Left lung (tissue), 10 donors: ENCODE measurements around the gene GET4. TPM values are rescaled to one million over a fixed set of nuclear protein-coding genes. Genes with fewer than 3 reads are reported as not detected.

Source experiments
- ATAC-seq: fragments of 200-7000 bp; cut with Tn5 transposase; one replicate; pipeline ENCODE4 v1.9.1; 2020; ENCODE audit warnings: moderate library complexity
- DNase-seq, 4 donors: peaks; one replicate each; pipeline ENCODE4 v3.0.0-alpha.2; 2013 to 2020
- H3K27ac ChIP-seq, 2 donors: fragments of 200-600 bp; sonication (generic) in 1 of 2; one replicate each; pipeline versions ENCODE4 v1.5.0 to v1.8.0; 2020 to 2021
- H3K27me3 ChIP-seq, 2 donors: fragments of 200-600 bp; sonication (generic) in 1 of 2; one replicate each; pipeline versions ENCODE4 v1.5.0 to v1.8.0; 2020 to 2021
- H3K36me3 ChIP-seq, 2 donors: fragments of 200-600 bp; sonication (generic) in 1 of 2; one replicate each; pipeline versions ENCODE4 v1.5.0 to v1.8.0; 2020 to 2021
- H3K4me1 ChIP-seq, 2 donors: fragments of 200-600 bp; one replicate each; pipeline ENCODE4 v1.8.0; 2021
- H3K4me3 ChIP-seq, 2 donors: fragments of 200-600 bp; sonication (generic) in 1 of 2; one replicate each; pipeline versions ENCODE4 v1.5.0 to v1.8.0; 2020 to 2021; ENCODE audit warnings: mild to moderate bottlenecking in 1 of 2
- H3K9me3 ChIP-seq, 2 donors: fragments of 200-600 bp; sonication (generic) in 1 of 2; one replicate each; pipeline versions ENCODE4 v1.5.0 to v1.8.0; 2020 to 2021
- intact Hi-C, 2 donors: fragments of 100-400 bp; cut with DNase I; formaldehyde crosslinking; loops; one replicate each; pipeline versions ENCODE4 v1.11.2 to v1.14.2; 2022
- polyA plus RNA-seq, 6 donors: library from polyadenylated mRNA; unstranded; fragments of 120-200 nt; gene quantifications; one replicate each; pipeline ENCODE4 v1.2.1, GENCODE V29; 2013; ENCODE audit not compliant: insufficient read length in 6 of 6
- total RNA-seq, 2 donors: library from RNA; stranded (reverse); fragmentation: NEBNext Ultra II Directional; extraction: Animal tissue kit (Norgen Biotek cat#: 25700); gene quantifications; one replicate each; pipeline ENCODE4 v1.2.1, GENCODE V29; 2021
- TF ChIP-seq, protein P1 (sequence below), 2 donors: fragments of 200-600 bp; sonication (generic) in 1 of 2; IDR thresholded peaks; one replicate each; pipeline versions ENCODE4 v1.5.0 to v1.8.0; 2021; ENCODE audit warnings: antibody characterized with exemption in 2 of 2
- donor health status: DM: no; HTN: yes; CAD: no.
- donor health status: DM: no; HTN: no; CAD: no.

The GET4 gene
- total and polyA plus RNA-seq, 8 donors, result 25.0 to 39.0 (median 31.1) TPM

DNA sequence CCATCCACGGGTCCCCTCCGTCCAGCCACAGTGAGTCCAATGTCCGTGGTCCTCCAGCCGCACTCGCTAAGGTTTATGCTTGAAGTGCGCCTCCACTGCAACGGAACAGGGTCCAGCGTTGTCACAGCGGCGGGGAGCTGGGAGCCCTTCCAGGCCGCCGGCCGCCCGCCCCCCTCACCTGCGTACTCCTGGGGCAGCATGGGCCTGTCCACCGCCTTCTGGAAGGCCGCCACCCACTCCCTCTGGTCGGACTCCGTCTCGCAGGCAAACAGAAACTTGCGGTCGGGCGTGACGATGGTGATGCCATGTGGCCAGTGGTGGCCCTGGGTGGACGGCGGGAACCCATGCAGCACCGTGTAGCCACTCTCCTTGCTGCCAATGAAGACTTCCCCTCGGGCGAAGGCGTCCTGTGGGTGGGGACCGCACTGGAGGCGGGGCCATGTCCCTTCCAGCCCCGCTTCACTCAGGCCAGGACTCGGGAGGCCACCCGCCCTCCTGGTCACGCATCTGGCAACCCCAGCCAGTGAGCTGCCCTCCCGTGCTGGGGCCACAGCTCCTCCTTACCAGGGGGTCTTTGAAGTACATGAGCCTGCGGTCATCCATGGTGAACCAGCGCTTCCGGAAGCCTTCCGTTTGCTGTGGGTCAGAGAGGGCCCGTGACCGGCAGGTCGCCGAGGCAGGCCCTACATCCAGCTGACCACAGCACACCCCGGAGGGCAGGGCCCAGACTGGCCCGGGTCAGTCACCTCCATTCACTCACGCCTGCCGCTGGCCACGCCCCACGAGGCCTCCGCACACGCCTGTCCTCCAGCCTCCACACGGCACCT lies 22.7 kb downstream of the GET4 start:
- DNase-seq (peak in 1 of 4 donors; percentile 62), ATAC-seq (no peak)
- Histone ChIP-seq H3K36me3 (peaks cover 0 to 70% of the 10 kb centered on the region in 2 donors), H3K27me3 (peaks cover 0 to 7% of the 10 kb centered on the region in 2 donors), H3K9me3 (no peaks in the 10 kb centered on the region), H3K27ac (no peak overlapping the region), H3K4me1 (peaks cover 0 to 19% of the 10 kb centered on the region in 2 donors), H3K4me3 (no peak overlapping the region)
- TF ChIP-seq, protein P1, sequence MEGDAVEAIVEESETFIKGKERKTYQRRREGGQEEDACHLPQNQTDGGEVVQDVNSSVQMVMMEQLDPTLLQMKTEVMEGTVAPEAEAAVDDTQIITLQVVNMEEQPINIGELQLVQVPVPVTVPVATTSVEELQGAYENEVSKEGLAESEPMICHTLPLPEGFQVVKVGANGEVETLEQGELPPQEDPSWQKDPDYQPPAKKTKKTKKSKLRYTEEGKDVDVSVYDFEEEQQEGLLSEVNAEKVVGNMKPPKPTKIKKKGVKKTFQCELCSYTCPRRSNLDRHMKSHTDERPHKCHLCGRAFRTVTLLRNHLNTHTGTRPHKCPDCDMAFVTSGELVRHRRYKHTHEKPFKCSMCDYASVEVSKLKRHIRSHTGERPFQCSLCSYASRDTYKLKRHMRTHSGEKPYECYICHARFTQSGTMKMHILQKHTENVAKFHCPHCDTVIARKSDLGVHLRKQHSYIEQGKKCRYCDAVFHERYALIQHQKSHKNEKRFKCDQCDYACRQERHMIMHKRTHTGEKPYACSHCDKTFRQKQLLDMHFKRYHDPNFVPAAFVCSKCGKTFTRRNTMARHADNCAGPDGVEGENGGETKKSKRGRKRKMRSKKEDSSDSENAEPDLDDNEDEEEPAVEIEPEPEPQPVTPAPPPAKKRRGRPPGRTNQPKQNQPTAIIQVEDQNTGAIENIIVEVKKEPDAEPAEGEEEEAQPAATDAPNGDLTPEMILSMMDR (IDR thresholded peaks at IDR 0.05), result no peak
- intact Hi-C loops, result no loop called here

DNA sequence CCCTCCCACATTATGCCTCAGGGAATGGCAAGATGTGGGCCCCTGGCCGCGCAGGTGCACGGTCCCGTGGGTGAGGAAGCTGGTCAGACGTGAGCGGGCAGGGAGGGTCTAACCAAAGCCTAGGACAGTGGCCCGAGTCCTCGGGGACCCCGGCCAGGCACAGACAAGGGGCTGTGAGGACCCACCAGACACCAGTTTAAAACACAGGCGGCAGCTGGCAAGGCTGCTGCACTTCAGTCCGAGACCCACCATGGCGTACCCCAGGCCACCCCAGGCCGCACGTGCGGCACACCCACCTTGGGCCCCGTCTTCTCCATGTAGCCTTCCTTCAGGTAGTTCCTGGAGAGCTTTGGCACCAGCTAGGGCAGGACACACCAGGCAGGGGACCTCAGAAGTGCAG lies 23.5 kb downstream of the GET4 start:
- no peaks in the 10 kb centered on the region for H3K9me3 ChIP-seq
- H3K4me3 ChIP-seq, result no peak overlapping the region
- H3K36me3 ChIP-seq, result peaks cover 0 to 70% of the 10 kb centered on the region in 2 donors
- H3K4me1 ChIP-seq, result peaks cover 3 to 24% of the 10 kb centered on the region in 2 donors
- peaks cover 0 to 15% of the 10 kb centered on the region in 2 donors for H3K27me3 ChIP-seq
- intact Hi-C loops, result no loop called here
- TF ChIP-seq, protein P1 (IDR thresholded peaks at IDR 0.05), result no peak
- ATAC-seq (no peak), DNase-seq (peak in 1 of 4 donors; percentile 66)
- no peak overlapping the region for H3K27ac ChIP-seq

DNA sequence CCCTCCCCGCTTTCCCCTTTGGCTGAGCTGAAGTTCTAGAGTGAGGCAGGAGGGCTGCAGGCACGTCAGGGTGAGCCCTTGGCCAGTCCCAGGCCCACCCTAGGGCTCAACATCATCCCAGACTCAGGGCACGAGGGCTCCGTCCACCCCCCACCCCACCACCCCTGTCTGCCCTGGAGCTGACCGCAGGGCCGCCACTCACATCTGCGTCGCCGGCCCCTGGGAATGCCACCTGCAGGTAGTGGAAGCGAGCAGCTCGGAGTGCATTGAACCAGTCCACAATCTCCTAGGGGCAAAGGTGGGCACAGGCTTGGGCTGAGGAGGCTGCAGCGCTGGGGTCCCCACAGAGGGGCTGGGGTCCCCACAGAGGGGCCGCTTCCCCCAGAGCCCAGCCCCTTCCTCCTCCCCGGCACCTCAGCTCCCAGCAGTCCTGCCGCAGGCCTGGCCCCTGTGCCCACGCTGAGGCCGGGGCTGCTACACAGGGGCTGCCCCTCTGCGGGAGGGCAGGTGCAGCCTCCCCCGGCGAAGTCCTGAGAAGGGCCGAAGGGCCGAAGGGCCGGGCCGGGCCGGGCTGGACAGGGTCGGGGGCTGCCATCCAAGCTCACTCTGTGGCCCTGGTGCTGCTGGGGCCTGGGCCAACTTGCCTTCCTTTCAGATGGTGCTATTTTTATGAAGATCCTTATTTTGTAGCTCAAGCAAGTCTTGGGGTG lies 24.1 kb downstream of the GET4 start:
- intact Hi-C loops, result no loop called here
- TF ChIP-seq, protein P1 (IDR thresholded peaks at IDR 0.05), result no peak
- peaks cover 3 to 24% of the 10 kb centered on the region in 2 donors for H3K4me1 ChIP-seq
- DNase-seq (peak in 1 of 4 donors; percentile 74), ATAC-seq (no peak)
- H3K27ac ChIP-seq, result no peak overlapping the region
- peaks cover 0 to 64% of the 10 kb centered on the region in 2 donors for H3K36me3 ChIP-seq
- H3K27me3 ChIP-seq, result peaks cover 0 to 16% of the 10 kb centered on the region in 2 donors
- H3K9me3 ChIP-seq, result no peaks in the 10 kb centered on the region
- no peak overlapping the region for H3K4me3 ChIP-seq

DNA sequence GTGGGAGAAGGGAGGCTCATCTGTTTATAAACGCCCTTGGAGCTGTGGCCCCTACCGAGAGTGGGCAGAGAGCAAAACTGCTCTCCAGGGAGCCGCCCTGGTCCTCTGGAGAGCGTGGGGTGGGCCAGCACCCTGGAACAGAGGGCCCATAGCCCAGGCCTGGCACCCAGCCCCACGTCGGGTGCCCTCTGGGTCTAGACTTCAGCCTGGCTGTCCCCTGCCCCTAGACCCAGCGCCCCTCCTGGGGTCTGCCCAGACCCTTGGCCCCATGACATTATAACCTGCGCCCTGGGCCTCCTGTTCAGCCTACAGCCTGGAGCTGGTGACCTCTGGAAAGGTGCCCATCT lies 24.7 kb downstream of the GET4 start:
- Histone ChIP-seq H3K9me3 (no peaks in the 10 kb centered on the region), H3K4me1 (peaks cover 3 to 24% of the 10 kb centered on the region in 2 donors), H3K27ac (no peak overlapping the region), H3K36me3 (peaks cover 0 to 58% of the 10 kb centered on the region in 2 donors), H3K27me3 (peaks cover 0 to 16% of the 10 kb centered on the region in 2 donors), H3K4me3 (no peak overlapping the region)
- intact Hi-C loops, result no loop called here
- ATAC-seq (no peak), DNase-seq (peak in 1 of 4 donors; percentile 50)
- TF ChIP-seq, protein P1 (IDR thresholded peaks at IDR 0.05), result no peak
